HG03432 (cell line): ENCODE data around the gene RPS19.

Experiments
- ATAC-seq: cut with Tn5 transposase; IDR thresholded peaks from one replicate; pipeline ENCODE4 v1.9.1; 2021; ENCODE audit warnings: mild to moderate bottlenecking, moderate library complexity; ENCODE audit not compliant: unreplicated experiment

RPS19 gene

GRCh38 chr19:41877916-41878905 lies 18.2 kb downstream of the RPS19 start:
- no peak for ATAC-seq

- no peak for ATAC-seq
Observed at GRCh38 chr19:41879080-41879479, 19.0 kb downstream of the RPS19 start.

DNA sequence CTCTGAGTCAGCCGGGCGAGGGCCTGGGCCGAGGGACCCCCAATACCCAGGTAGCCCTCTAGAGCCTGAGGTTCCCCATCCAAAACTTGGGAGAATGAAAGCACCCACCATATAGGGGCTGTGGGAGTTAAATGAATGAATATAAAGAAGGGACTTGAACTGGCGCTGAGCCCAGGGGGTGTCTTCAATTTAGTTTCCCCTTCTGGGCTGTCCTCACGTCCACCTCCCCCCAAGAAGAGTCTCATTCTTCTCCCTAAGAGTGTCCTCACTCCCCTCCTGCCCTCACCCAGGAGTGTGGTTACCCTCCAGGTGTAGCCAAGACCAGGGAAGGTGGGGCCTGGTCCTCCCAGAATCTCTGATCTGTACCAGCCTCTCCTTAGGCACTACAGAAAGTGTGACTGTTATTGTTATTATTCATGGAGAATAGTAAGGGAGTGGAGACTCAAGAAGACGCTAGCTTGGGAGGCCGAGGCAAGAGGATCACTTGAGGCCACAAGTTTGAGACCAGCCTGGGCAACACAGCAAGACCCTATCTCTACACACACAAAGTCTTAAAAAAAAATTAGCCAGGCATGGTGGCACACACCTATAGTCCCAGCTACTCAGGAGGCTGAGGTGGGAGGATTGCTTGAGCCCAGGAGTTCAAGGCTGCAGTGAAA lies 19.7 kb downstream of the RPS19 start:
- no peak for ATAC-seq

DNA sequence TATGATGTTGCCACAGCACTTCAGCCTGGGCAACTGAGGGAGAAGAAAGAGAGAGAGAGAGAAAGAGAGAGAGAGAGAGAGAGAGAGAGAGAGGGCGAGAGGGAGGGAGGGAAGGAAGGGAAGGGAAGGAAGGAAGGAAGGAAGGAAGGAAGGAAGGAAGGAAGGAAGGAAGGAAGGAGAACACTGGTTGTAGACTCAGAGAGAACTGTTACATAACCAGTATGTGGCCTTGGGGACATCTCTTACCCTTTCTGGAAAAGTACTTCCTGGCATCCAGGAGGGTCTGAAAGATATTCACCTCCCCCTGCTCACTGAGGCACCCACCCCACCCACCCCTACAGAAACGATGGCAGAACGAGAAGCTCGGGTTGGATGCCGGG lies 20.3 kb downstream of the RPS19 start:
- ATAC-seq = no peak

- no peak for ATAC-seq
Observed at GRCh38 chr19:41882568-41883462, 22.8 kb downstream of the RPS19 start, which contains the start of gene ARHGEF1. Gene ARHGEF1 (plus strand): TSS chr19:41883184. CDS start chr19:41888083, 4,899 bp downstream.

DNA sequence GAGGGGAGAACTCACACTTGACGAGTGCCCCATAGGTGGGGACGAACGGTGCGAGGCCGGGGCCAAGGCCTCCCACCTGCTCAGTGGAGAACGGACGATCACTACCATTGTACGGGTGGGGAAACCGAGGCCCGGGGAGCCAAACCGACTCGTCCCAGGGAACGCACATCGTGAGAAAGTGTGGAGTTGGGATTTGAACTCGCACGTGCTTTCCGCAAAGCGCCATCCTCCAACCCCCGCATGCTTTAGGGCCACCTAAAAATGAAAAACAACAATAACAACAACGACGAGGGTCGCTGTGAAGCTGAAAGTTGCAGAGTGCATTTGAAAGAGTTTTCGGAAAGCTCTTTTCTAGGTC lies 23.4 kb downstream of the RPS19 start:
- ATAC-seq = no peak

GRCh38 chr19:41883821-41884733 lies 24.0 kb downstream of the RPS19 start:
- peak; percentile 77 for ATAC-seq

DNA sequence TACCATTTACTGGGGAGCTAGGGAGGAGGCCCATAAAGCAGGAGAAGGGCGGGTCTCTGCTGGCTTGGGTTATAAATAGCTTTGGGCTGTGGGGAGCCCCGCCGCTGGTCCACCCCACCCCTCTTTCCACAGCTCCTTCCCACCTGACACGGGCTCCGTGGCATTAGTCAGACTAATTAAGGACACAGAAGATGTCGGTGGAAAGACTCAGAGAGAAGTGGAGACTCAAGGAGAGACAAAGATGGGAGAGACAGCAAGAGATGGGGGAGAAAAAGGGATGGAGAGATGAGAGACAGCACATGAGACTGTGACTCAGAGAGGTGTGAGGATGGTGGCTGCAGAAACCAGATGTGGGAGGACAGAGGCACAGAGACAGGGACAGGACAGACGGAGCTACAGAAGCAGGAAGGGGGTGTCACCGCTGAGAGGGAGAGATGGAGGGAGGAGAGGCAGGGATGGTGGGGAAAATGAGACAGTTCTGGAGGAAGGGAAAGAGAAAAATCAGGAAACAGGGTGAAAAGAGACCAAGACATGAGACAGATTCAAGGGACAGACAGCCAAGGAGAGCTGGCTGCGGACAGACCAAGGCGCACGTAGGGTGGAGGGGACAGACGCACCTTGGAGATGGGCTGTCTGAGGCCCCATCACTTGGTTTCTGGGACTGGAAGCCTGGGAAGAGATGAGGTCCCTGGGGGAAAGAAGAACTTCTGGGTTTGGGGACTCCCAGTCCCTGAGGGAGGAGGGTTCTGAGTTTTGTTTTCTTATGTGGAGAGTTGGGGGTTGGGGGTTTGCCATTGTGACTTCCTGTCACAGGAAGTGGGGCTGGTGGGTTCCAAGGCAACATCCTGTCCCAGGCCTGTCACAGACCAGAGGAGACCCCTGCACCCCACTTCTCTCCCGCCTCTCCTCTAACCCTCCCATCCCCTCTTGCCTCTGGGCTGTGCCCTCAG lies 27.0 kb downstream of the RPS19 start:
- ATAC-seq = no peak

DNA sequence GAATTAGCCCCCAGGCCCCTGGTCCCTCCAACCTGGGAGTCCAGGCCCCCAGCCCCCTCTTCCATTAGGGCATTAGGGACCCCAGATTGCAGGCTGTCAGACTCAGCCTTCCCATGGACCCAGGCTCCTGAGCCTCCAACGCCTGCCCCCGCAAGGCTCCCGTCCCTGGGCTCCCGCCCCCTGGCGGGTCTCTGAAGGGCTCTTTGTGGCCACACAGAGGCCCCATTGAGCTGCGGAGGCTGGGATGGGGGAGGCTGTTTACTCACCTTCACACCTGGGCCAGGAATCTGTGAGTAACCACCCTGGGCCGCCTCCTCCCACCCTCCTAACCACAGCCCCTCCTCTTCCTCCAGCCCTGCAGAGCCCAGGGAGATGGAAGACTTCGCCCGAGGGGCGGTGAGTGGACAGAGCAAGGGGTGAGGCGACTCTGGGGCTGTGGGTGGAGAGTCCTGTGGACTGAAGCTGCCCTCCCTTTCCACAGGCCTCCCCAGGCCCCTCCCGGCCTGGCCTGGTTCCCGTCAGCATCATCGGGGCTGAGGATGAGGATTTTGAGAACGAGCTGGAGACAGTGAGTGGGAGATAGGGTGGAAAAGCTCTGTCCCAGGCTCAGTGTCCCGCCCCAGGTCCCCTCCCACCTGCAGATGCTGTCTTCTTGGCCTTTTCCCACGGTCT lies 27.8 kb downstream of the RPS19 start:
- ATAC-seq = no peak

DNA sequence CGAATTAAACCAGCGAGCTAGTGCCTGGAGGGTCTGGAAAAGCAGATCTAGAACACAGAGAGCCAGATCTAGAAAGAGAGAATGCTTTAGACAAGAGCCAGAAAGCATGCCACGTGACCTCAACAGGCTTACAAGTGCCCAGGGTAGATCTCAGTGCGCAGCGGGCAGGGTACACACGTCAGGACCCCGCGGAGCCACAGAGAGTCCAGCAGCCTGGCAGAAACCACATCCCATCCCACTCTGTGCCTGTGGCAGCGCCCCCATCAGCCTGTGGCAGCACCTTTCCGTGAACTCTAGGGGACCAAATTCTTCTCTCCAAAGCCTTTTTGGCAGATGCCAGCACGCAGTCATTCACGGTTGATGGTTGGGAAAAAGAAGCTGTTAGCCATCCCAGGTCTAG lies 28.9 kb downstream of the RPS19 start:
- no peak for ATAC-seq

GRCh38 chr19:41889896-41890295 lies 29.8 kb downstream of the RPS19 start:
- no peak for ATAC-seq

GRCh38 chr19:41890936-41891335 lies 30.9 kb downstream of the RPS19 start:
- no peak for ATAC-seq

GRCh38 chr19:41892173-41892902 lies 32.3 kb downstream of the RPS19 start:
- ATAC-seq = no peak

- no peak for ATAC-seq
Observed at GRCh38 chr19:41893899-41894298, 33.8 kb downstream of the RPS19 start.

DNA sequence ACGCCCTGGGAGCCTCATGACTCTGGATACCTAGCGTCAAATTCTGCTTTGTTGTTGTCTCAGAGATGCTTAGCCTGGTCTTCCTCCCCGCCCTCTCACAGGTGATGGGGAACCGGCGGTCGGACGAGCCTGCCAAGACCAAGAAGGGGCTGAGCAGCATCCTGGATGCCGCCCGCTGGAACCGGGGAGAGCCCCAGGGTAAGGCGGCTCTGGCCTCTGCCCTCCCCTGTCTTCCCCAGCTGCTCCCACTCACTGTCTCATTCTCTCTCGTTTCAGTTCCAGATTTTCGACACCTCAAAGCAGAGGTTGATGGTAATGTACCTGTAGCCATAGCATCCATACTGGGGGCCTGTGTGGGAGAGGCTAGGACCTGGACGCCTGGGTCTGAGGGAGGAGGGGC lies 34.3 kb downstream of the RPS19 start:
- no peak for ATAC-seq

GRCh38 chr19:41895745-41896580 lies 35.9 kb downstream of the RPS19 start:
- no peak for ATAC-seq

DNA sequence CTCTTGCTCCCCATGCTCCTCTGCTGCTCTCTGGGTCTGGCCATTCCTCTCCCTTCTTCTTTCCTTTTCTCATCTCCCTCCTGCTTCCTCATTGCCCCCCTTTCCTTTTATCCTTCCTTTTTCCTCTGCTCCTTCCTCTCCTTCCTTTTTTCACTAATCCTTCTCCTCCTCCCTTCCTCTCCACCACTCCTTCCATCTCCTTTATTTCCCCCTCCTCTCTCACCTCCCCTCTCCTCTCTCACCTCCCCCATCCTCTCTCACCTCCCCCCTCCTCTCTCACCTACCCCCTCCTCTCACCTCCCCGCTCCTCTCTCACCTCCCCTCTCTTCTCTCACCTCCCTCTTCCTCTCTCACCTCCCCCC lies 36.5 kb downstream of the RPS19 start:
- ATAC-seq = no peak
